Measurements from ENCODE around the gene LTBP3. TPM values are rescaled to one million over a fixed set of nuclear protein-coding genes. Genes with fewer than 3 reads are reported as not detected.
"Not testable (repeated sequence)": the region's sequence is repeated elsewhere in the genome, so short reads cannot be mapped to it uniquely, and the experiment has no call there.

The LTBP3 gene
- total and polyA plus RNA-seq, 2 donors = 58.5 to 145 TPM

- WGBS = under 1% methylated on average over 86 of the region's 86 CpGs
- peak within 1 kb of the TSS; percentile 84 for H3K27ac ChIP-seq (ENCODE audit: low read depth)
- peak; percentile 85 for DNase-seq (ENCODE audit: extremely low spot score)
- no peaks in the 10 kb centered on the region for H3K36me3 ChIP-seq (ENCODE audit: insufficient read depth)
- peak within 1 kb of the TSS; percentile 81 for H3K4me3 ChIP-seq (ENCODE audit: low read depth, low read length)
- no peaks in the 10 kb centered on the region for H3K4me1 ChIP-seq (ENCODE audit: insufficient read depth)
These were observed 14.3 kb upstream of the LTBP3 start, which contains the start of gene FAM89B for GRCh38 chr11:65572356-65573051. FAM89B (plus strand) TSS chr11:65572538; CDS start chr11:65572670, 132 bp downstream.

- no peak for DNase-seq (ENCODE audit: extremely low spot score)
- no peak overlapping the region for H3K27ac ChIP-seq (ENCODE audit: low read depth)
- 5% methylated on average over 11 of the region's 11 CpGs for WGBS
- peak overlapping the region; percentile 81 for H3K4me3 ChIP-seq (ENCODE audit: low read depth, low read length)
- H3K36me3 ChIP-seq (ENCODE audit: insufficient read depth) = no peaks in the 10 kb centered on the region
- no peaks in the 10 kb centered on the region for H3K4me1 ChIP-seq (ENCODE audit: insufficient read depth)
These were observed 13.8 kb upstream of the LTBP3 start for GRCh38 chr11:65571940-65572339.

- WGBS = 78% methylated on average over 9 of the region's 9 CpGs
- H3K27ac ChIP-seq (ENCODE audit: low read depth) = no peak overlapping the region
- H3K4me1 ChIP-seq (ENCODE audit: insufficient read depth) = no peaks in the 10 kb centered on the region
- no peak for DNase-seq (ENCODE audit: extremely low spot score)
- no peak overlapping the region for H3K4me3 ChIP-seq (ENCODE audit: low read depth, low read length)
- H3K36me3 ChIP-seq (ENCODE audit: insufficient read depth) = no peaks in the 10 kb centered on the region
These were observed 13.3 kb upstream of the LTBP3 start for GRCh38 chr11:65571420-65571819.

- Histone ChIP-seq H3K27ac (ENCODE audit: low read depth) (peak within 1 kb of the TSS; percentile 92), H3K4me3 (ENCODE audit: low read depth, low read length) (peak within 1 kb of the TSS; percentile 78), H3K36me3 (ENCODE audit: insufficient read depth) (no peaks in the 10 kb centered on the region), H3K4me1 (ENCODE audit: insufficient read depth) (no peaks in the 10 kb centered on the region)
- DNase-seq (ENCODE audit: extremely low spot score) = peak; percentile 93
- WGBS = under 1% methylated on average over 89 of the region's 89 CpGs
These were observed 12.1 kb upstream of the LTBP3 start, which contains the start of gene ZNRD2 for GRCh38 chr11:65569973-65570918. ZNRD2 (plus strand) TSS chr11:65570477; CDS start chr11:65570492, 15 bp downstream.

GRCh38 chr11:65569164-65569972, 11.2 kb upstream of the LTBP3 start:
- DNase-seq (ENCODE audit: extremely low spot score) = no peak
- Histone ChIP-seq H3K4me1 (ENCODE audit: insufficient read depth) (no peaks in the 10 kb centered on the region), H3K4me3 (ENCODE audit: low read depth, low read length) (peak overlapping the region; percentile 78), H3K36me3 (ENCODE audit: insufficient read depth) (no peaks in the 10 kb centered on the region), H3K27ac (ENCODE audit: low read depth) (peak overlapping the region; percentile 92)
- 8% methylated on average over 28 of the region's 28 CpGs for WGBS

GRCh38 chr11:65565624-65566453, 7.7 kb upstream of the LTBP3 start:
- Histone ChIP-seq H3K4me1 (ENCODE audit: insufficient read depth) (no peaks in the 10 kb centered on the region), H3K36me3 (ENCODE audit: insufficient read depth) (no peaks in the 10 kb centered on the region), H3K4me3 (ENCODE audit: low read depth, low read length) (no peak overlapping the region), H3K27ac (ENCODE audit: low read depth) (no peak overlapping the region)
- WGBS = 82% methylated on average over 7 of the region's 7 CpGs
- DNase-seq (ENCODE audit: extremely low spot score) = no peak

- not testable (repeated sequence) for H3K36me3 ChIP-seq (ENCODE audit: insufficient read depth); H3K27ac ChIP-seq (ENCODE audit: low read depth); H3K4me3 ChIP-seq (ENCODE audit: low read depth, low read length); H3K4me1 ChIP-seq (ENCODE audit: insufficient read depth); DNase-seq (ENCODE audit: extremely low spot score)
- WGBS = 87% methylated on average over 12 of the region's 12 CpGs
These were observed 6.9 kb upstream of the LTBP3 start for GRCh38 chr11:65564879-65565559.

- no peak for DNase-seq (ENCODE audit: extremely low spot score)
- 93% methylated on average over 4 of the region's 4 CpGs for WGBS
- no peak overlapping the region for H3K27ac ChIP-seq (ENCODE audit: low read depth)
- no peak overlapping the region for H3K4me3 ChIP-seq (ENCODE audit: low read depth, low read length)
- no peaks in the 10 kb centered on the region for H3K4me1 ChIP-seq (ENCODE audit: insufficient read depth)
- H3K36me3 ChIP-seq (ENCODE audit: insufficient read depth) = no peaks in the 10 kb centered on the region
These were observed 5.4 kb upstream of the LTBP3 start for GRCh38 chr11:65563601-65564000.

- 89% methylated on average over 9 of the region's 9 CpGs for WGBS
- no peak overlapping the region for H3K4me3 ChIP-seq (ENCODE audit: low read depth, low read length)
- DNase-seq (ENCODE audit: extremely low spot score) = no peak
- no peak overlapping the region for H3K27ac ChIP-seq (ENCODE audit: low read depth)
- no peaks in the 10 kb centered on the region for H3K4me1 ChIP-seq (ENCODE audit: insufficient read depth)
- no peaks in the 10 kb centered on the region for H3K36me3 ChIP-seq (ENCODE audit: insufficient read depth)
These were observed 4.6 kb upstream of the LTBP3 start for GRCh38 chr11:65562788-65563187.

GRCh38 chr11:65562020-65562419, 3.9 kb upstream of the LTBP3 start:
- H3K27ac ChIP-seq (ENCODE audit: low read depth) = no peak overlapping the region

GRCh38 chr11:65560555-65561418, 2.6 kb upstream of the LTBP3 start:
- WGBS = 19% methylated on average over 15 of the region's 15 CpGs
- Histone ChIP-seq H3K27ac (ENCODE audit: low read depth) (peak overlapping the region; percentile 26), H3K4me3 (ENCODE audit: low read depth, low read length) (no peak overlapping the region), H3K36me3 (ENCODE audit: insufficient read depth) (no peaks in the 10 kb centered on the region), H3K4me1 (ENCODE audit: insufficient read depth) (no peaks in the 10 kb centered on the region)
- no peak for DNase-seq (ENCODE audit: extremely low spot score)

More at GRCh38 chr11:65562020-65562419, 3.9 kb upstream of the LTBP3 start:
- Histone ChIP-seq H3K36me3 (ENCODE audit: insufficient read depth) (no peaks in the 10 kb centered on the region), H3K4me1 (ENCODE audit: insufficient read depth) (no peaks in the 10 kb centered on the region), H3K4me3 (ENCODE audit: low read depth, low read length) (no peak overlapping the region)
- 86% methylated on average over 7 of the region's 7 CpGs for WGBS
- no peak for DNase-seq (ENCODE audit: extremely low spot score)

Measured in urinary bladder (tissue), 4 donors.